ENCODE measurements around the gene CHKA. TPM values are rescaled to one million over a fixed set of nuclear protein-coding genes. Genes with fewer than 3 reads are reported as not detected.

Gene CHKA
- total and polyA plus RNA-seq, 9 of the 15 experiments (the other 6 are each of a cell fraction or from before 2014, with no cell fraction given): 3.6 to 37.0 (median 30.2) TPM

GRCh38 chr11:68014947-68015447 is 106.2 kb downstream of the CHKA start (continued):
- TF ChIP-seq TRIM24 (IDR thresholded peaks at IDR 0.05) (no peak), POLR2G (IDR thresholded peaks at IDR 0.05; ENCODE audit: low read depth, low read length) (no peak), ID3 (CRISPR knock-in tag; IDR thresholded peaks at IDR 0.05) (no peak), ID3 (tag; IDR thresholded peaks at IDR 0.05) (no peak)

- 8% methylated on average over 14 of the region's 16 CpGs for WGBS (ENCODE audit: insufficient coverage, low coverage, missing lambda C conversion rate)
- no peak for DNase-seq (ENCODE audit: extremely low read depth in 1 of 4, low spot score in 3 of 4)
- intact Hi-C loops (cut with micrococcal nuclease): no loop called here
- Histone ChIP-seq H3K27me3 (ENCODE audit: control insufficient read depth in 2 of 2, insufficient read depth in 2 of 2, low read length in 2 of 2) (no peaks in the 10 kb centered on the region), H3K9me1 (ENCODE audit: control insufficient read depth, insufficient read depth, low read length) (no peaks in the 10 kb centered on the region), H3K79me2 (ENCODE audit: control insufficient read depth, insufficient read depth, low read length) (no peaks in the 10 kb centered on the region), H3K9ac (ENCODE audit: insufficient read depth in 1 of 2, low read depth in 2 of 2, low read length in 2 of 2) (peak overlapping the region in 1 of 2 experiments; percentile 36; a peak in 2 of 4 replicates), H3K4me3 (no peak overlapping the region), H3K27ac (ENCODE audit: extremely low read depth, low read depth, low read length) (no peak overlapping the region), H3K4me2 (ENCODE audit: insufficient read depth, low read length) (no peak overlapping the region), H4K20me1 (replicated peaks; ENCODE audit: control insufficient read depth, insufficient read depth, low read length) (peaks cover 3% of the 10 kb centered on the region; the same call in 1 of the 2 replicates), H3K4me1 (replicated peaks in 1 of 2; ENCODE audit: control insufficient read depth in 2 of 2, insufficient read depth in 2 of 2, low read length in 2 of 2) (peaks cover 16 to 65% of the 10 kb centered on the region in 2 experiments), H2AFZ (ENCODE audit: low read depth, low read length) (no peak overlapping the region), H3K9me3 (replicated peaks; ENCODE audit: control insufficient read depth, insufficient read depth, low read depth, low read length) (no peaks in the 10 kb centered on the region), H3K36me3 (ENCODE audit: control insufficient read depth, insufficient read depth, low read length) (no peaks in the 10 kb centered on the region)
- in situ Hi-C loops (cut with MboI): no loop called here
- no peak for FAIRE-seq
- ATAC-seq: no peak
- POLR2A ChIA-PET: interaction anchor here (0.6 kb wide), 2 partner anchors 16 to 941 kb away, joined by 3 read pairs; partner anchors contain the start of gene NDUFS8
- CTCF ChIA-PET (ENCODE audit: low intra/inter-chr PET ratio): no interaction called here
- no TSS peak for BruUV-seq (replicated peaks)
- TF ChIP-seq DLX4 (CRISPR knock-in tag; IDR thresholded peaks at IDR 0.05) (no peak), PTBP1 (IDR thresholded peaks at IDR 0.05; ENCODE audit: low read depth, low read length) (0 out of 2 replicates have a peak, but pooled peaks have one; percentile 36), TSHZ1 (CRISPR knock-in tag; IDR thresholded peaks at IDR 0.05) (no peak), BCOR (IDR thresholded peaks at IDR 0.05) (peak; percentile 72), NFIC (IDR thresholded peaks at IDR 0.05) (0 out of 2 replicates have a peak, but pooled peaks have one; percentile 17), ZNF436 (CRISPR knock-in tag; IDR thresholded peaks at IDR 0.05) (peak; percentile 69; the same call in 1 of the 2 replicates), GTF3C2 (IDR thresholded peaks at IDR 0.05; ENCODE audit: borderline replicate concordance, extremely low read depth, insufficient read length) (peak; percentile 29), ZFP36 (IDR thresholded peaks at IDR 0.05; ENCODE audit: low read depth, low read length, partially characterized antibody) (peak; percentile 99)
These were observed 106.8 kb downstream of the CHKA start for GRCh38 chr11:68014157-68014946.
